Measurements from ENCODE around the gene DCDC2C. TPM values are rescaled to one million over a fixed set of nuclear protein-coding genes. Genes with fewer than 3 reads are reported as not detected.

DCDC2C gene
- total RNA-seq, 4 donors from 2014 or later: 0.19 to 4.0 TPM; not detected in 2

GRCh38 chr2:3747826-3748225 lies 44.5 kb downstream of the DCDC2C start:
- peaks cover 18% of the 10 kb centered on the region for H3K27me3 ChIP-seq
- H3K9me3 ChIP-seq: no peaks in the 10 kb centered on the region
- H3K27ac ChIP-seq: no peak overlapping the region
- no peaks in the 10 kb centered on the region for H3K4me1 ChIP-seq
- no peak overlapping the region for H3K4me3 ChIP-seq
- no peak for TF ChIP-seq POLR2AphosphoS5 (IDR thresholded peaks at IDR 0.05)
- H3K36me3 ChIP-seq: no peaks in the 10 kb centered on the region
- no peak for ATAC-seq
- 85 to 95% methylated on average over 4 to 8 of the region's 9 CpGs for WGBS, 2 donors (ENCODE audit: low coverage in 1 of 2)

- 69 to 72% methylated on average over 6 to 7 of the region's 7 CpGs for WGBS, 2 donors (ENCODE audit: low coverage in 1 of 2)
- Histone ChIP-seq H3K36me3 (no peaks in the 10 kb centered on the region), H3K4me1 (no peaks in the 10 kb centered on the region), H3K27me3 (peaks cover 11% of the 10 kb centered on the region), H3K4me3 (no peak overlapping the region), H3K27ac (no peak overlapping the region), H3K9me3 (no peaks in the 10 kb centered on the region)
- TF ChIP-seq EP300 (IDR thresholded peaks at IDR 0.05) (no peak), POLR2AphosphoS5 (IDR thresholded peaks at IDR 0.05) (no peak), POLR2A (IDR thresholded peaks at IDR 0.05) (no peak)
- TF ChIP-seq, protein P1, sequence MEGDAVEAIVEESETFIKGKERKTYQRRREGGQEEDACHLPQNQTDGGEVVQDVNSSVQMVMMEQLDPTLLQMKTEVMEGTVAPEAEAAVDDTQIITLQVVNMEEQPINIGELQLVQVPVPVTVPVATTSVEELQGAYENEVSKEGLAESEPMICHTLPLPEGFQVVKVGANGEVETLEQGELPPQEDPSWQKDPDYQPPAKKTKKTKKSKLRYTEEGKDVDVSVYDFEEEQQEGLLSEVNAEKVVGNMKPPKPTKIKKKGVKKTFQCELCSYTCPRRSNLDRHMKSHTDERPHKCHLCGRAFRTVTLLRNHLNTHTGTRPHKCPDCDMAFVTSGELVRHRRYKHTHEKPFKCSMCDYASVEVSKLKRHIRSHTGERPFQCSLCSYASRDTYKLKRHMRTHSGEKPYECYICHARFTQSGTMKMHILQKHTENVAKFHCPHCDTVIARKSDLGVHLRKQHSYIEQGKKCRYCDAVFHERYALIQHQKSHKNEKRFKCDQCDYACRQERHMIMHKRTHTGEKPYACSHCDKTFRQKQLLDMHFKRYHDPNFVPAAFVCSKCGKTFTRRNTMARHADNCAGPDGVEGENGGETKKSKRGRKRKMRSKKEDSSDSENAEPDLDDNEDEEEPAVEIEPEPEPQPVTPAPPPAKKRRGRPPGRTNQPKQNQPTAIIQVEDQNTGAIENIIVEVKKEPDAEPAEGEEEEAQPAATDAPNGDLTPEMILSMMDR (IDR thresholded peaks at IDR 0.05): no peak
- no peak for ATAC-seq
These were observed 45.8 kb downstream of the DCDC2C start for GRCh38 chr2:3749201-3749600.

DNA sequence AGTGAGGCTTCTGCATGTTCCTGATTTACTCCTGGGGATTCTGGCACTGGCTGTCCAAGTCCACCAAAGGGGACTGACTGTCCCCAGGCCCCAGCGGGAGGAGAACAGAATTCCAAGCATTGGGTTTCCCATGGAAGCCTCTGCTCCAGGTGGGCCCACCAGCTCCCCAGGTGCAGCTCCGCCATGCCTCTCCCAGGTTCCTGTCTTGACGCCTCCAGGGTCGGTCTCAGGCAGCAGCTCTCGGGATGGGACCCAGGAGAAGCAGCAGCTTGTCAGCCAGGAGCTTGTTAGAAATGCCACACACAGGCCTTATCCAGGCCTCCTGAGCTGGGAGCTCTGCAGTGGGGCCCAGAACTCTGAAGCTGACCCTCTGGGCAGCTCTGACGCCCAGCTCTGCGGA lies 47.9 kb downstream of the DCDC2C start:
- Histone ChIP-seq H3K27me3 (peaks cover 10% of the 10 kb centered on the region), H3K36me3 (no peaks in the 10 kb centered on the region), H3K27ac (no peak overlapping the region), H3K4me3 (no peak overlapping the region), H3K9me3 (no peaks in the 10 kb centered on the region), H3K4me1 (no peaks in the 10 kb centered on the region)
- no peak for TF ChIP-seq POLR2AphosphoS5 (IDR thresholded peaks at IDR 0.05)
- TF ChIP-seq EP300 (IDR thresholded peaks at IDR 0.05): no peak
- TF ChIP-seq POLR2A (IDR thresholded peaks at IDR 0.05): no peak
- TF ChIP-seq, protein P1 (IDR thresholded peaks at IDR 0.05): no peak
- no peak for ATAC-seq
- 100% methylated on average over 2 of the region's 7 CpGs; no CpG with 5 or more reads in 1 of the 2 donors for WGBS, 2 donors (ENCODE audit: low coverage in 1 of 2)

GRCh38 chr2:3751806-3752205 lies 48.4 kb downstream of the DCDC2C start:
- Histone ChIP-seq H3K4me1 (no peaks in the 10 kb centered on the region), H3K36me3 (no peaks in the 10 kb centered on the region), H3K27ac (no peak overlapping the region), H3K27me3 (peaks cover 6% of the 10 kb centered on the region), H3K4me3 (no peak overlapping the region), H3K9me3 (no peaks in the 10 kb centered on the region)
- no peak for TF ChIP-seq POLR2AphosphoS5 (IDR thresholded peaks at IDR 0.05)
- TF ChIP-seq, protein P1 (IDR thresholded peaks at IDR 0.05): no peak
- TF ChIP-seq EP300 (IDR thresholded peaks at IDR 0.05): no peak
- TF ChIP-seq POLR2A (IDR thresholded peaks at IDR 0.05): no peak
- ATAC-seq: no peak
- 24 to 57% methylated on average over 3 of the region's 5 CpGs for WGBS, 2 donors (ENCODE audit: low coverage in 1 of 2)

- H3K27ac ChIP-seq: no peak overlapping the region
- H3K36me3 ChIP-seq: no peaks in the 10 kb centered on the region
- no peaks in the 10 kb centered on the region for H3K9me3 ChIP-seq
- TF ChIP-seq POLR2AphosphoS5 (IDR thresholded peaks at IDR 0.05) (no peak), EP300 (IDR thresholded peaks at IDR 0.05) (no peak), POLR2A (IDR thresholded peaks at IDR 0.05) (no peak)
- TF ChIP-seq, protein P1 (IDR thresholded peaks at IDR 0.05): no peak
- 86 to 89% methylated on average over 6 of the region's 6 CpGs for WGBS, 2 donors (ENCODE audit: low coverage in 1 of 2)
- H3K4me1 ChIP-seq: no peaks in the 10 kb centered on the region
- H3K4me3 ChIP-seq: no peak overlapping the region
- H3K27me3 ChIP-seq: peaks cover 5% of the 10 kb centered on the region
- ATAC-seq: no peak
These were observed 49.0 kb downstream of the DCDC2C start for GRCh38 chr2:3752376-3752775.
